HG03558 (cell line): Measurements from ENCODE around the gene USH1G.
"Not testable (repeated sequence)": the region's sequence is repeated elsewhere in the genome, so short reads cannot be mapped to it uniquely, and the experiment has no call there.

Source experiments
- ATAC-seq: cut with Tn5 transposase; IDR thresholded peaks from one replicate; pipeline ENCODE4 v1.9.1; 2021; ENCODE audit warnings: moderate number of reproducible peaks; ENCODE audit not compliant: unreplicated experiment; ENCODE audit errors: extremely low read depth

USH1G gene

GRCh38 chr17:74907012-74907411 is 16.0 kb downstream of the USH1G start:
- ATAC-seq: no peak

GRCh38 chr17:74906214-74906793 is 16.8 kb downstream of the USH1G start:
- ATAC-seq: not testable (repeated sequence)

- ATAC-seq: no peak
Observed at GRCh38 chr17:74904687-74905409, 18.2 kb downstream of the USH1G start.

- ATAC-seq: no peak
Observed at GRCh38 chr17:74903671-74904070, 19.4 kb downstream of the USH1G start.

GRCh38 chr17:74903034-74903433 is 20.0 kb downstream of the USH1G start:
- ATAC-seq: no peak

- no peak for ATAC-seq
Observed at GRCh38 chr17:74901353-74902135, 21.5 kb downstream of the USH1G start.

GRCh38 chr17:74900208-74900607 is 22.8 kb downstream of the USH1G start:
- ATAC-seq: no peak

GRCh38 chr17:74898376-74898946 is 24.6 kb downstream of the USH1G start:
- no peak for ATAC-seq

GRCh38 chr17:74893936-74894671 is 29.0 kb downstream of the USH1G start:
- ATAC-seq: no peak

GRCh38 chr17:74892974-74893911 is 29.8 kb downstream of the USH1G start, which contains the start of gene FADS6:
FADS6 (minus strand) TSS chr17:74893633; CDS start chr17:74893595, 38 bp downstream.
- ATAC-seq: no peak

GRCh38 chr17:74892013-74892841 is 30.8 kb downstream of the USH1G start:
- ATAC-seq: no peak

- no peak for ATAC-seq
Observed at GRCh38 chr17:74890554-74890953, 32.5 kb downstream of the USH1G start.

- ATAC-seq: no peak
Observed at GRCh38 chr17:74888469-74888868, 34.6 kb downstream of the USH1G start.

GRCh38 chr17:74883241-74883745 is 39.8 kb downstream of the USH1G start:
- no peak for ATAC-seq

GRCh38 chr17:74882517-74883240 is 40.4 kb downstream of the USH1G start:
- no peak for ATAC-seq

- no peak for ATAC-seq
Observed at GRCh38 chr17:74881073-74881472, 42.0 kb downstream of the USH1G start.

GRCh38 chr17:74879308-74879707 is 43.7 kb downstream of the USH1G start:
- no peak for ATAC-seq
